Activated CD4-positive, CD25-positive, alpha-beta regulatory T cell treated with anti-CD3 and anti-CD28 coated beads, Interleukin-2, amount 50 U/mL, for 24 hours (primary cell): ENCODE results near the gene IFNGR1.
A peak's percentile ranks its signal among the peaks of the same experiment; 100 is the strongest.
"Not testable (repeated sequence)": the region's sequence is repeated elsewhere in the genome, so short reads cannot be mapped to it uniquely, and the experiment has no call there.

Source experiments
- ATAC-seq, 2 donors: fragments of 150-1000 bp; cut with Tn5 transposase; one replicate each; pipeline ENCODE4 v1.10.0; 2021; ENCODE audit warnings: mild to moderate bottlenecking in 1 of 2, moderate library complexity in 1 of 2

Gene IFNGR1

DNA sequence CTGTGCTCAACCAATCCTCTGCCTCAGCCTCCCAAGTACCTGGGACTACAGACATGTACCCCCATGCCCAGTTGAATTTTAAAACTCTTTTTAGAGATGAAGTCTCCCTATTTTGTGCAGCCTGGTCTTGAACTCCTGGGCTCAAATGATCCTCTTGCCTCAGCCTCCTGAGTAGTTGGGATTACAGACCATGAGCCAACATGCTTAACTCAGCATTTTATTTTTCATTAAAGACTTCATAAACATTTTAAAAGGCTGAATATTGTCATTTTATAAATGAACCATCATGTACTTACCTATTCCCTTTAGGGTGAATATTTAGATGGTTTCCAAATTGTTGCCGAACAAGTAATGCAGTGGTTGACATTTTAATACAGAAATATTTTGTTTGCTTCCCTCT, 16.5 kb upstream of the IFNGR1 start:
- ATAC-seq = no peak

DNA sequence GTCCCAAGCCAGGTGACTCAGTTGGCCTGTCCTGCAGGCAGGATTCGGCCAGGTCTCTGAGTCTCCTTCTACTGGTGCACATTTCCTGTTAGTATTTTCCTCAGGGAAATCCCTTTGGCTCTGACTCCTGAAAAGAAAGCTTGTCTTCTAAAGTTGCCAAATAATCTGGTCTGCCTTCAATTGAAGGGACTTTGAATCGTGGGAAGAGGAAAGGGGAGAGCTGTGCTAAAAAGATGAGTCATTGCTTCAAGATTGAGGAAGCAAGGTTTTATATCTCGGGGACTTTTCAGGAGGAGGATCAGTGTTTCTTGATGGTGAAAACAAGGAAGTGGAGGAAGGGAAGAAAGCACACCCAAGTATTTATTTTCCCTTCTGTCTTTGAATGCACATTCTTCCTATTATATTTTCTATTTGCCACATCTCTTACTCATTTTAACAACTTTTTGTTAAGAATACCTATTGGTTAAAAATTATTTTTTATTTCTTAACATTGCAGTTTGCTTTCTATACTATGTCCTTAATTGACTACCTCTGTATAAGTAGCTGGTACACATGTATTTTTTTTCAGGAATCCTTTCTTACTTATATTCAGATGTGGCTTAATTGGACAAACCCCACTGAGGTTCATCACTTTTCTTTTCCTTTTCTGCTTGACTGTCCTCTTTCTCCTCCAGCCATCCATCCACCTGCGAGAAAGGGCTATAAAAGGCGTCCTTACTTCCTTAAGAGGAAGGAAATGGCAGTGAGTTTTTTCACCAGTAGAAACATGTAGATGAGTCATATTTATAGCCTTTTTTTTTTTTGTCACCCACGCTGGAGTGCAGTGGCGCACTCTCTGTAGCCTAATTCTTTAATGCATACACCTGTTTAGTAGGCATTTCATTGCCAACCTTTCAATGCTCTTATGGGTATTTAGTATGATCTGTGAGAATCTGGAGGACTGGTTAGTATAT, 15.0 kb upstream of the IFNGR1 start:
- ATAC-seq = peak; percentile 69 to 71

DNA sequence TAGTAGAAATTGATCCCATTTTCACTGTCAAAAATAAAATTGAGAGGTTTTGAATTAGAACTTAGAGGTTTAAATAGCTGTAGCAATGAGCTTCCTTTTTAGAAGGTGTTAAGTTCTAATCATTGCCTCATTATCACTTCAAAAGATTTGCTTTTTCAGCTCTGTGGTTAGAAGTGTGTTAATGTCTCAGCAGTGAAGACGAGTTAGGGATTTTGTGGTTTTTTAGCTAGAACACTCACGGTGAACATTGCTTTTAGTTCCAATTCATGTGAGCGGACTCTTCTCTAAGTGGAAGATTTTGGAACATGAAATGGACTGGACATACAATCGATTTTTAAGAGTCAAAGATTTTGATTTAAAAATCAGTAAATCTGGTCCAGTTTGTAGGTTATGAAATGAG, 12.7 kb upstream of the IFNGR1 start:
- ATAC-seq = peak; percentile 68 to 76

DNA sequence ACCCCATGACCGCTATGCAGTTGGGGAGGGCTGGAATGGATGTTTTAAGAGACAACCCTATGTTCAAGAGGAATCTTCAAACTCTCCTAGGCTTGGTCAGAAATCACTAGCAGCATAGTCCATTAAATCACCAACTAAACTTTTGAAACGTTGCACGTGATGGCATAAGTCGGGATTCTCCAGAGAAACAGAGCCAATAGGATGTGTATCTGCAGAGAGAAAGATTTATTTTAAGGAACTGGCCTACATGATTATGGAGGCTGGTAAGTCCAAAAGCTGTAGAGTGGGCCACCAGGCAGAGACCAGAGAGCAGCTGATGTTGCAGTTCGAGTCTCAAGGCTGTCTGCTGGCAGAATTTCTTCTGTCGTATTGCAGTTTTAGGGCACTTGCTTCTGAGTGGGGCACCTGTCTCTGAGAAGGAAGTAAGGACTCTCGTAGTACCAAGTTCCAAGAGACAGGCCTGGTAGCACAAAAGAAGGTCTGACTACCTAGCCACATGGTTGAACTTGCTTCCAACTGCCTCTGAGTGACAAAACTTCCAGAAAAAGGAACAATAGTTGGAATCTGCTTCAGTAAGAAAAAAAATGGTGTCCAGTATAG, 11.9 kb upstream of the IFNGR1 start:
- no peak for ATAC-seq

DNA sequence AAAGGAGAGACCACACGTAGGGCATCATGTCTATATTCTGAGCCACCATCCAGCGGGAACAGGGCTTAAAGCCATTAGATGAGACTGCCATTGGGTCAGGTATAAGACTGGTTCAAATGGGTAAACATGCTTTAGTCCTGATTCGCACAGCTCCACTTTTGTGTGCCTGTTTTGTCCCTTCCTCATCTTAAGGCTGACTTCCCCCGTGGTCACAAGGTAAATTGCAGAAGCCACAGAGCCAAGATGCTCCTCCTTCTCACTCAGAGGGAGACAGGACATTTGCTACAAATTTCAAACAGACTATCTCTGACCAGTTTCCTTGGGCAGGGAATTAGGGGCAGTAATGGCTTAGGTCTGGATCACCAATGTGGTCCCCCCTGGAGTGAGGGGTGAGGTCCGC, 11.4 kb upstream of the IFNGR1 start:
- no peak for ATAC-seq

DNA sequence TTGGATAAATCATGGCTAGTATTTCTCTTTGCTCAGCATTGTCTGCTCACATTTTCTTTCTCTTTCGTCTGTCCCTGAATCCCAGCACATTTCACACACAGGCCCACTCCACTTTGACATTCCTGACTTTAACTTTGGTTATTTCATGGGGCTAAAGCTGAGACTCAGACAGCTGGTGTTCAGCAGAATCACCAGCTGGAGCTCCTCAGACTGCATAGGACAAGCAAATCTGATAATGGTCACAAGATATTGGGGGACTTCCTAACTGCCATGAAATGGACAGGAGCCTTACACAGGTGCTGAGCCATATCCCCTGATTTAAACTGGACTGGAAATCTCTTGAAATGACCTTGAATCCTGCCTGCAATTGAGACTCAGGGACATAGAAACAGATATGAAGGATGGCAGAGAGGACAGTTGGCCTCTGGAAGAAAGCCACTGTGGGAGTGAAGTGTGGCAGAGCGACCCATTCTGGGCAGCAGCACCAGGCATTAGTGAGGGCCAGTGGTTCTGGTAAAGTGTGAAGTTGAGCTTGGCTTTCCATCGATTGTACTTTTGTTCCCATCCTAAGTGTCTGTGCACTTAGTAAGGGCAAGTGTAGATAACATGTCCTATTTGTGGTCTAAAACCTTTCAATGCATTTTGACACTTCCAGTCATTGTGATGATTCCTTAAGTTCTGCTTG, 10.0 kb upstream of the IFNGR1 start:
- ATAC-seq = no peak

DNA sequence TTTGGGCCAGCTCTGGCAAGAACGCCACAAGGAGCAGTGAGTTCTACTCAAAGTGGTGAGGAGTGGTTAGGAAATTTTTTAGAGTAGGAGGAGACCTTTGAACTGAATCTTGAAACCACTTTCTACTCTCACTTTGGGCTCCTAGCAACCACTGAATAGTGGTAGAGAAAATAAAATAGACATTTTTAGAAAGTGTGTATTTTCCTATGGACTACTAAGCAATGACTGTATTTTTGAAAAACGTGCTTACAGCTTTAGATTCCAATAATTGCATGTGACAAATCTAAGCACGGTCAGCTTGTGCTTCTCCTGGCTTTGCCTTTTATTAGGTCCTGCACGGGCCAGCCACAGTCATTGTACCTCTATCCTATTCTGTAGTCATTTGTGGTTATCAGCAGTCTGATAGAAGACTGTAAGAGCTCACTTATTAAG, 8.7 kb upstream of the IFNGR1 start:
- peak in 1 of 2 donors; percentile 25 for ATAC-seq

DNA sequence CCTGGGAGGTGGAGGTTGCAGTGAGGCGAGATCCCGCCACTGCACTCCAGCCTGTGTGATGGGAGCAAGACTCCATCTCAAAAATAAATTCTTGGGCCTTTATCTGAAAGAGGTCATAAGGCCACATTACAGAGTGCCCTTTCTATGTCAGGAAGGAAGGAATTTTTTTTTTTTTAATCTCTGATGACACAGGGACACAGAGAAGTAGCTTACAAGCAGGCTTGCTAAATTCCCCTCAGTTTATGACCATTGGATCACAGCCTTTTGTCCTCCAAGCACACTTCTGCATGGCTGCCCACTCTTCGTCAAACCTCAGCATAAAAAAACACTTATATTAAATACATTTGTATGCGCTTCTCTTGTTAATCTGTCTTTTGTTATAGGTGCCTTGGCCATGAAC, 7.5 kb upstream of the IFNGR1 start:
- no peak for ATAC-seq

DNA sequence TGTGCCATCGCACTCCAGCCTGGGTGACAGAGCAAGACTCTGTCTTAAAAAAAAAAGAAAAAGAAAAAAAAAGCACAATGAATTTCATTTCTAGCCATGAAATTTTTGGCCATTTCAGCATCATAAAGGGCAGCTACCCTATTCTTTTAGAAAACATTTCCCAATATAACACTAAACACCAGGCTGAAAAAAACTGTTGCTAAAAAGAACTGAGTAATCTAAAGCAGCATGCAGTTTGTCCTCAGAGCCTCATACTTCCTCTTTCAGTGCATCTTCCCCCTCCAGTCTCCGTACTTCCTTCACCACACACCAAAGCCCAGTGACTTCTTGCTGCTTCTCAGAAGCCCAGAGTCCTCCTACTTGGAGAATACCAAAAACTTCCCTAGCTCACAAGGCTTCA, 5.6 kb upstream of the IFNGR1 start:
- ATAC-seq = peak; percentile 35 to 64

DNA sequence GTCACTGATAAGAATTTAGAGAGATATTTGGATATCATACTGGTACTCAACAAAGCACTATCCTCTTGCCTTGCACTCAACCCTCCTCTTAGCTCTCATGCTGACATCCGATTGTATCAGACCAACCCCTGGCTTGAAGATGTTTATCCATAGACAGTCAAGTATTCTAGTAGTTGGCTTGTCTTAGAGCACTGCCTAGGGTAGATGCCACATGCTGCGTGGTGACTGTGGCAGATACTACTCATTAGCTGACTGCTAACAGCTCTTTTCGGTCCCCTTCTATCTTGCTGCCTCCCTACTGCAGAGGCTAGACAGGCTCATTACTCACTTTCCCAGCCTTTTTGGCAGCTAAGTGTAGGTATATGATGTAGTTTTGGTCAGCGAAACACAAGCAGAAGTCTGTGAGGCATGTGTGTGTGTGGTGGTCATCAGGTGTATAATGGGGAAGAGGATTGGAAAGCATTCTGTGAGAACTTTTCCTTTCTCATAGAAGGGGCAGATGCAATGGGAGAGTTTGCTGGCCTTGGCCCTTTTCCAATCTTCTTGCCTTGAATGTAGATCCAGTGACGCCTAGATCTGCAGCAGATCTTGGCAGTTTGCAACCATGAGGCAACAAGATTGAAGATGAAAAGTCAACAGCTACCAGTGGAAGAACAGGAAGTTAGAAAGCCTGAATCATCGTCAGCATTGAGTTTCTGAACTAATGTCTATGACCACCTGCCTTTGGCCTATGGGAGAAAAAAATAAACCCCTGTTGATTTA, 4.4 kb upstream of the IFNGR1 start:
- ATAC-seq = no peak

DNA sequence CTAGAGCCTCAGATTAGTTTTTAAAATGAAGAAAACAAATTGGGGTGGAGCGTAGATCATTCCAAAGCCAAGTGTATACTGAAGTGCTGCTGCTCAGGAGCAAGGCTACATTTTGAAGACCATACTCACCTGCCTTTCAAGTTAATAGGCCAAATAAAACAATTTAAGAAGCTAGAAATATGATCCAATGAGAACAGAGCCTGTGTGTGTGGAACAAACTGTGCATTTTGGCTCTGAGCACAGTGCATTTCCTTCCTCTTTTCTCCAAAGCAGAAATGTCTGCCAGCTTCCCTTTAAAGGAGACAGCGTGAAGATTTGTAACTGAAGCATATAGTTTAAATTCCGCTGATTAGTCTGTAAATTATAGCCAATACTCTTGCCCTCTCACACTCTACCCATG, 3.2 kb upstream of the IFNGR1 start:
- no peak for ATAC-seq

DNA sequence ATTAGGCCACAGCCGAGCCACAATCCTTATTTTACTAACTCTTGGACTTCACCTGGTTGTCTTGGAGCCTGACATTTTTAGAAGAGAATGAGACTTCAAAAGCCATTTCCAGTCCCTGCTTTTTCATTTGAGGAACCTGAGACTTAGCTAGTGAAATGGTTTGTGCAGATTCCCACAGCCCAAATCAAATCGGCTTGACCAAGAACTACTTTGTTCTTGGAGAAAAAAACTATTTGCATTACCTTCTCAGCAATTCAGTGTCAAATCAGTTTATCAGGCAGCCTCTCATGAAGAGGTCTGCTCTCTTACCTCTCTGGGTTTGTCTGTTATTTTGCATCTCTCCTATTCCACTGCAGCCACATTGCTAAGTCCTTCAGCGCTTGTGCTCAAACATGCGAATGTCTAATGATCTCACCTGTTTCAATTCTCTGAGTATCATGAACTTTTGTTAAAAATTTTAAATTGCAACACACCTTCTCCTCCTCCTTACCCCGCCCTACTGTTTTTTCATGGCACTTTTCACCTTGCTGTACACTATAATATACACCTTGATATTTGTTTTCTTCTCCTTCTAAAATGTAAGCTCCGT, 573 bp upstream of the IFNGR1 start:
- no peak for ATAC-seq

DNA sequence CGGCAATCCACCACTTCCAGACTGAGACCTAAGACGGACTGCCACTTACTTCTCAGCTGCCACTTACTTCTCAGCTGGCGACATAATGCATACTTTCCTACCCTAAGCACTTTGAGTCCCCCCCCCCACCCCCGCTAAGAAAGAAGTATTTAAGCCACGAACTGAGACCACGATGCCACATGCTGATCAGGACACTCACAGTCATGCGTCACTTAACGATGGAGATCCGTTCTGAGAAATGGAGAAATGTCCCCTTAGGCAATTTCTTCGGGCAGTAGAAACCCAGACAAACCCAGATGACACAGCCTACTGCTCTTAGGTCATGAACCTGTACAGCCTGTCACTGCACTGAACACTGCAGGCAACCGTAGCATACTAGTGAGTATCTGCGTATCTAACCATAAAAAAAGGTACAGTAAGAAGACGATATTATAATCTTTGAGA, 690 bp downstream of the IFNGR1 start:
- ATAC-seq = peak; percentile 78 to 79

DNA sequence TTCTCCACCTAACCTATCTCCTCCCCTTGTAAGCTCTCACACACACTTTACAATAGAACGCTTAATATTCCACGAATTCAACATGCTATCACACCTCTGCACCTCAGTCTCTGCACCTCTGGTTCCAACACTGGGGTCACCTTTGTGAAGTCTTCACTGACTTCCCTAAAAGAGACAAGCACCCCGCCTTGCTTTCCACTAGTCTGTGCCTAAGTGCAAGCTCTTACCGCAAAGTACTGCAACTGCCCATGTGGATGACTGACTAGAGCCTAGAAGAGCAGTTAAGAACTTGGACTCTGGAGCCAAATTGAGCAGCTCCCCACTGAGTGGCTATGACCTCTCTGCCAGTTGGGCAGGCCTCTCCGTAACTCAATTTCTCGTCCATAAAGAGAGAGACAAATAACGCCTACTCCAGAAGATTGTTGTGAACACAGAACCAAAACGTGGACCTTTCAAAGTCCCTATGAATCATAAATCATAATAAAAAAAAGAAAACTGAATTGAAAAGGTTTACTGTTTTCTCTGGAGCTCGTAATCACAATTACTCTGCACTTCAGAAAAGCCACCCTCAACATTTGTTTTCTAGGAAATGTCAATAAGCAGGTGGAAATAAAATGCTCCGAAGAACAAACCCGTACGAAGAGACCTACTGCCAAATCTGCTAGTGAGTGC, 1.2 kb downstream of the IFNGR1 start:
- no peak for ATAC-seq

DNA sequence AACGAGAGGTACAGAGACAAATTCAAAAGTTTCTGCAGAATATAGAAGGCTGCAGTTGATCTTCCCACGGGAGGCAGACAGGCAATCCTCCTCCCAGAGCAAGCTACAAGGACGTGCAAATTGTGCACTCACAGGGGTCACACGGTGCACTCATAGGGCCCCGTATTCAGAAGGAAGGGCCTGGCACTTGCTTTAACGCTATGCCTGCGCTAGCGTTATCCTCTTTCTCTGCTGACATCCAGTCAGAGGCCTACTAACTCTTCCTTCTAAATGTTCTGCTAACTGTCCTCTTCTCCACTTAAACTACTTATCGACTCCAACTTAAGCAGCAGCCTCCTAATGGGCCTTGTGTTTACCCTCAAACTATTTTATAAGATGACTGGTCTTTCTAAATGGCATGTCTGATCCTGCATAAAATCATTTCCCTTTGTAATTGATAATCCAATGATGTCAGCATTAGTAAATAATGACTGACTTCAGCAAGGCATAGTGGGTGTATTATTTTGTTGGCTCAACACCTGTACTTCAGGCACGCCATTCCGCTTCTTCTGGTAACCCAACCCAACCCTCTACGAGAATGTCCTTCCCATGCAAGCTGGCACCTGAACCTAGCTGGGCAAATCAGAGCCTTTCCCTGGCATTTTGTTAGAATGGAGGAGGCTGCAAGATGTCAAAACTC, 2.2 kb downstream of the IFNGR1 start:
- ATAC-seq = no peak

DNA sequence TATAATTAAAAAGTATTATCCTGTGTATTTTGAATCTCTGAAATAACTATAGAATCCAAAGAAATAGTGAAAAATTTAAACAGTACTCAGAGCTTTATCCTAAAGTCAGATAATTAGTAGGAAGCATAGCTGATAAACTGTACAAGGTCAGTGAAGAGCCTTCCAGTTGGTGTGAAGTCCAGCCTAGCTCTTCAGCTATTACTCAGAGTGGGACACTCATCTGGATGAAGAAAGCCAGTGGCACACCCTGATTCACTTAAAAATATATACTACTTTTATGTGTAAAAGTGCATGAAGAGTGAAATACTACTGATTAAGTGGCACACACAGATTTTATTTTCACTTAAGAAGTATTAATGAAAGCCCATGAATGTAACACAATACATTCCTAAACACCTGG, 3.1 kb downstream of the IFNGR1 start:
- no peak for ATAC-seq

DNA sequence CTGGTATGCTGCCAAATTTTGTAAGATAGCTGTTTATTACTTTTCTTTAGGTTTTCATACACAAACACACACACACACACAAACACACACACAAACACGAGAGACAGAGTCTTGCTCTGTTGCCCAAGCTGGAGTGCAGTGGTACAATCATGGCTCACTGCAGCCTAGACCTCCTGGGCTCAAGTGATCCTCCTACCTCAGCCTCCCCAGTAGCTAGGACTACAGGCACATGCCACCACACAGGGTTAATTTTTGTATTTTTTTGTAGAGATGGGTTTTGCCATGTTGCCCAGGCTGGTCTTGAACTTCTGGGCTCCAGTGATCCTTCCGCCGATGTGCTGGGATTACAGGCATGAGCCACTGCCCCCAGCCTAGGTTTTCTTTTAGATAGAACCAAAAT, 3.6 kb downstream of the IFNGR1 start:
- ATAC-seq = not testable (repeated sequence)

DNA sequence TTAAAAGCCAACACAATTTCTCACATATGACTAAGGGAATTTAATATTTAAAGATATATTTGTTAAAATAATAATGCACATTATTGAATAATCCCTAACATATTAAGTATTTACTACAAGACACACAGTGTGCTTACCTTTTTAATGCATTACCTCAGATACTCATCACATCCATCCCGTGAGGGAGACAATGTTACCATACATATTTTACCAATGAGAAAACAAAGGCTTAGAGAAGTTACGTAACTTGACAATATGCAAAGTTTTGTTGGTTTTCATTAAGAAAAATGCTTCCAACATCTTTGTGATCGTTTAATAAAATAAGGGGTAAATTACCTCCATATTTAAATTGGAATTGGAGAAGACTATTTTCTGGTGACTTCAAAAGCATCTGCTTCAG, 4.3 kb downstream of the IFNGR1 start:
- ATAC-seq = no peak

DNA sequence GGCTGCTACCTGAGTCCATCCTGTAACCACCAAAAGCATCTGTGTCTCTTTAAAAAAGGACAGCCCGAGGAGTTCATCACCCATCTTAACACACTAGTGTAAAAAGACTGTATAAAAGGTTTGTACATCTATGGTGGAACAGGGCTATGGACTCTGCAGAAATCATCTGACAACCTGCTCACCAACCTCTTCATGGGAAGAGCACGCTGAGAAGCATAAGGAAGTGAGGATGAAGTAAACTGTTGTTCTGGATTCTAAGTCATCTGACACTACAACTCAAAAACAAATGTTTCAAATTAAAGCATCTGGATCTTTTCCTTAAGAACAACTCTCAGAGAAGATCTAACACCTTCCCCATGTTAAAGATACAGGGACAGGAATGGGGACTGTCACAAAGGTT, 5.4 kb downstream of the IFNGR1 start:
- ATAC-seq = no peak

DNA sequence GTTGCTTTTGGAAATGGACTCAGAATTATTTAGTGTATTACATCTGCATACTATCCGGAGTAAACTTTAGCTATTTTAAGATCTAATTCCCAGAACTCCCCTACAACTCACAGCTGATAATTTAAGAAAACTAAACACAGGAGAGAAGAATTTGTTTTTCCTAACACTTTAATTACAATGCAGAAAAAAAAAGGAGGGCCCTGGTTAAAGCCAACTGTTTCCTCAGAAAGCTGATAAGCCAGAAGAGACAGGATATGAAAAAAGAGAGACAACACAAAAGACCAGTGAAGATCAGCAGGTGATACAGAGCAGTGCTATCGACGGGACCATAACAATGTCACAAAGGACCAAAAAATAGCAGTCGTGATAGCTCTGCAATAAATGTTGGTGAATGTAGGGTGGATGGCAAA, 5.8 kb downstream of the IFNGR1 start:
- ATAC-seq = no peak

DNA sequence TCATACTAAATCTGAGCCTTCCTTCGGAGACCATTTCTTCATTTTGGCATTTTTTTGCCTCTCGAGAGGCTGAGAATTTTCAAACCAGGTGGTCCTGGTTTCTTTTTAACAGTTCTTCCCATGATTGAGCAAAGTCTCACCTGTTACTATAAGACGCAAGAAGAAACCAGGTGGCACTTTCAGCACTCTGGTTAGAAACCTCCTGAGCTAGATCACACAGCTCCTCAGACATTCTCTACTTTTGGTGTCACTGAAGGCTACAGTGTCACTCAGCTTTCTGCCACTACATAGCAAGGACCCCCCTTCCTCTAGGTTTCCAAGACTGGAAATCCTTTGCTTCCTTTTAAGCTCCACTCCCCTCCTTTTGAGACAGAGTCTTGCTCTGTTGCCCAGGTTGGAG, 7.3 kb downstream of the IFNGR1 start:
- no peak for ATAC-seq
